RWPE2 (cell line): Measurements from ENCODE around the gene TUBB1.

Experiments used
- ATAC-seq: fragments of 200-7000 bp; cut with Tn5 transposase; 3 replicates; pipeline ENCODE4 v1.9.1; 2021; ENCODE audit warnings: low read depth
- DNase-seq: peaks from one replicate; pipeline ENCODE4 v3.0.0-alpha.2; 2020; ENCODE audit warnings: low spot score
- H3K27ac ChIP-seq: fragments of 450-650 bp; 2 replicates; pipeline ENCODE4 v1.5.1; 2017; ENCODE audit warnings: mild to moderate bottlenecking; ENCODE audit not compliant: poor library complexity, severe bottlenecking
- H3K27me3 ChIP-seq: fragments of 250-450 bp; sonication (Bioruptor Pico); 2 replicates; pipeline ENCODE4 v1.5.1; 2021; ENCODE audit warnings: mild to moderate bottlenecking, moderate library complexity; ENCODE audit not compliant: insufficient read depth, poor library complexity, severe bottlenecking
- H3K36me3 ChIP-seq: fragments of 250-450 bp; sonication (Bioruptor Pico); 2 replicates; pipeline ENCODE4 v1.5.1; 2020; ENCODE audit warnings: low read depth, mild to moderate bottlenecking, moderate library complexity
- H3K4me1 ChIP-seq: fragments of 250-450 bp; sonication (Bioruptor Pico); 2 replicates; pipeline ENCODE4 v1.5.1; 2021; ENCODE audit warnings: mild to moderate bottlenecking, moderate library complexity; ENCODE audit not compliant: insufficient read depth, poor library complexity, severe bottlenecking
- H3K4me3 ChIP-seq: fragments of 250-450 bp; sonication (Bioruptor Pico); 2 replicates; pipeline ENCODE4 v1.5.1; 2021; ENCODE audit warnings: mild to moderate bottlenecking, moderate library complexity; ENCODE audit not compliant: severe bottlenecking
- H3K9me3 ChIP-seq: fragments of 250-450 bp; sonication (Bioruptor Pico); 2 replicates; pipeline ENCODE4 v1.5.1; 2021; ENCODE audit warnings: mild to moderate bottlenecking, moderate library complexity; ENCODE audit not compliant: severe bottlenecking
- CTCF ChIP-seq: fragments of 450-650 bp; IDR thresholded peaks from one replicate; pipeline ENCODE4 v1.5.1; 2017; ENCODE audit warnings: mild to moderate bottlenecking, moderate library complexity; ENCODE audit not compliant: poor library complexity, severe bottlenecking

TUBB1 gene

GRCh38 chr20:59044796-59045195, 25.6 kb downstream of the TUBB1 start:
- DNase-seq (no peak), ATAC-seq (no peak)
- Histone ChIP-seq H3K27me3 (no peaks in the 10 kb centered on the region), H3K4me3 (no peak overlapping the region), H3K27ac (peak overlapping the region; percentile 55), H3K36me3 (peaks cover 20% of the 10 kb centered on the region), H3K4me1 (peaks cover 38% of the 10 kb centered on the region), H3K9me3 (no peaks in the 10 kb centered on the region)
- no peak for TF ChIP-seq CTCF

DNA sequence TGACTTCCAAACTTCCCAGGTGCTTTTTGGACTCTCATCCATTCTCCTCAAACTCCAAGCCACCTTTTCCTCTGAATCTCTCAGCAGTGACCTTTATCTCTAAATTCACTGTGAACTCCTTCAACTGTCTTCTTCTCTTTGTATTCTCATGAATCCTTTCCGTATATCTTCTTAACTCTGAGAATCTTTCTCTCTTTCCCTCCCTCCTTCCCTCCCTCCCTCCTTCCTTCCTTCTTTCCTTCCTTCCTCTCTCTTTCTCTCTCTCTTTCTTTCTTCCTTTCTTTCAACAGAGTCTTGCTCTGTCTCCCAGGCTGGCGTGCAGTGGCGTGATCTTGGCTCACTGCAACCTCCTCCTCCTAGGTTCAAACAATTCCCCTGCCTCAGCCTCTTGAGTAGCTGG, 27.6 kb downstream of the TUBB1 start:
- H3K27ac ChIP-seq = no peak overlapping the region
- H3K4me1 ChIP-seq = peaks cover 18% of the 10 kb centered on the region
- ATAC-seq (no peak), DNase-seq (no peak)
- H3K4me3 ChIP-seq = no peak overlapping the region
- no peaks in the 10 kb centered on the region for H3K9me3 ChIP-seq
- TF ChIP-seq CTCF = no peak
- no peaks in the 10 kb centered on the region for H3K27me3 ChIP-seq
- H3K36me3 ChIP-seq = no peaks in the 10 kb centered on the region

- Histone ChIP-seq H3K36me3 (no peaks in the 10 kb centered on the region), H3K4me3 (no peak overlapping the region), H3K9me3 (no peaks in the 10 kb centered on the region), H3K27ac (no peak overlapping the region), H3K4me1 (peaks cover 17% of the 10 kb centered on the region), H3K27me3 (no peaks in the 10 kb centered on the region)
- peak; percentile 70 for ATAC-seq
- no peak for DNase-seq
- no peak for TF ChIP-seq CTCF
Observed at GRCh38 chr20:59047938-59048680, 28.9 kb downstream of the TUBB1 start.

DNA sequence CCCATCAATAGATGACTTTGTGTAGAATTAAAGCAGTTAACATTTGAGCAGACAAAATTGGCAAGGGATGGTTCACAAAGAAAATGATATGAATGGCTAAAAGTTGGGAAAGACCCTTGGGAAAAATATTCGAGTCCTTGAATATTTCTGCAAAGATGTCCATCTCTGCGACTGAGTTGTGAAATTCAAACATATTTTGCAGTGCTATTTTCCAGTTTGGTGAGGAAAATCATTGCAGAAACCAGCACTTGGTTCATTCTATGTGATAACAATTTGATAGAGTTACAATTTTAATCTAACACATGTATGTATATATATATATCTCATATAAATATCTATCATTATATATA, 29.4 kb downstream of the TUBB1 start:
- Histone ChIP-seq H3K27me3 (peaks cover 4% of the 10 kb centered on the region), H3K36me3 (no peaks in the 10 kb centered on the region), H3K9me3 (no peaks in the 10 kb centered on the region), H3K4me1 (peaks cover 12% of the 10 kb centered on the region), H3K27ac (no peak overlapping the region), H3K4me3 (no peak overlapping the region)
- no peak for DNase-seq
- ATAC-seq = no peak
- no peak for TF ChIP-seq CTCF

- Histone ChIP-seq H3K36me3 (no peaks in the 10 kb centered on the region), H3K4me1 (peaks cover 8% of the 10 kb centered on the region), H3K9me3 (no peaks in the 10 kb centered on the region), H3K27me3 (peaks cover 4% of the 10 kb centered on the region), H3K4me3 (no peak overlapping the region), H3K27ac (no peak overlapping the region)
- ATAC-seq (no peak), DNase-seq (no peak)
- TF ChIP-seq CTCF = no peak
Observed at GRCh38 chr20:59050437-59050836, 31.2 kb downstream of the TUBB1 start.
